ENCODE measurements around the gene EXPH5.
"Not testable (repeated sequence)": the region's sequence is repeated elsewhere in the genome, so short reads cannot be mapped to it uniquely, and the experiment has no call there.

Gene EXPH5

GRCh38 chr11:108599978-108600377 lies 6.4 kb upstream of the EXPH5 start:
- DNase-seq = no peak

GRCh38 chr11:108597736-108598355 lies 4.3 kb upstream of the EXPH5 start:
- no peak for DNase-seq

GRCh38 chr11:108596701-108597100 lies 3.1 kb upstream of the EXPH5 start:
- DNase-seq = no peak

- DNase-seq = no peak
These were observed 411 bp upstream of the EXPH5 start for GRCh38 chr11:108593923-108594434.

- no peak for DNase-seq
These were observed 866 bp downstream of the EXPH5 start for GRCh38 chr11:108592591-108593213.

- DNase-seq = no peak
These were observed 1.7 kb downstream of the EXPH5 start for GRCh38 chr11:108591893-108592292.

GRCh38 chr11:108589136-108589535 lies 4.4 kb downstream of the EXPH5 start:
- DNase-seq = no peak

GRCh38 chr11:108588287-108588686 lies 5.3 kb downstream of the EXPH5 start:
- no peak for DNase-seq

- DNase-seq = no peak
These were observed 6.5 kb downstream of the EXPH5 start for GRCh38 chr11:108587109-108587508.

GRCh38 chr11:108586600-108586999 lies 7.0 kb downstream of the EXPH5 start:
- no peak for DNase-seq

GRCh38 chr11:108586185-108586584 lies 7.4 kb downstream of the EXPH5 start:
- DNase-seq = not testable (repeated sequence)

GRCh38 chr11:108584973-108585372 lies 8.6 kb downstream of the EXPH5 start:
- no peak for DNase-seq

GRCh38 chr11:108580645-108581044 lies 12.9 kb downstream of the EXPH5 start:
- DNase-seq = no peak

- no peak for DNase-seq
These were observed 13.5 kb downstream of the EXPH5 start for GRCh38 chr11:108580043-108580442.

- no peak for DNase-seq
These were observed 17.0 kb downstream of the EXPH5 start for GRCh38 chr11:108576523-108576922.

- DNase-seq = no peak
These were observed 18.9 kb downstream of the EXPH5 start for GRCh38 chr11:108574675-108575074.

GRCh38 chr11:108571001-108571400 lies 22.6 kb downstream of the EXPH5 start:
- no peak for DNase-seq

GRCh38 chr11:108569896-108570295 lies 23.7 kb downstream of the EXPH5 start:
- DNase-seq = no peak

- no peak for DNase-seq
These were observed 25.2 kb downstream of the EXPH5 start for GRCh38 chr11:108568195-108568858.

- DNase-seq = no peak
These were observed 27.9 kb downstream of the EXPH5 start for GRCh38 chr11:108565653-108566052.

GRCh38 chr11:108562746-108563581 lies 30.6 kb downstream of the EXPH5 start:
- DNase-seq = no peak

GRCh38 chr11:108561535-108561991 lies 32.0 kb downstream of the EXPH5 start:
- DNase-seq = no peak

GRCh38 chr11:108559904-108560303 lies 33.7 kb downstream of the EXPH5 start:
- no peak for DNase-seq

Measured in NCI-H1092 (cell line).